Measurements from ENCODE around the gene FKBP10.
"Not testable (repeated sequence)": the region's sequence is repeated elsewhere in the genome, so short reads cannot be mapped to it uniquely, and the experiment has no call there.

Gene FKBP10

DNA sequence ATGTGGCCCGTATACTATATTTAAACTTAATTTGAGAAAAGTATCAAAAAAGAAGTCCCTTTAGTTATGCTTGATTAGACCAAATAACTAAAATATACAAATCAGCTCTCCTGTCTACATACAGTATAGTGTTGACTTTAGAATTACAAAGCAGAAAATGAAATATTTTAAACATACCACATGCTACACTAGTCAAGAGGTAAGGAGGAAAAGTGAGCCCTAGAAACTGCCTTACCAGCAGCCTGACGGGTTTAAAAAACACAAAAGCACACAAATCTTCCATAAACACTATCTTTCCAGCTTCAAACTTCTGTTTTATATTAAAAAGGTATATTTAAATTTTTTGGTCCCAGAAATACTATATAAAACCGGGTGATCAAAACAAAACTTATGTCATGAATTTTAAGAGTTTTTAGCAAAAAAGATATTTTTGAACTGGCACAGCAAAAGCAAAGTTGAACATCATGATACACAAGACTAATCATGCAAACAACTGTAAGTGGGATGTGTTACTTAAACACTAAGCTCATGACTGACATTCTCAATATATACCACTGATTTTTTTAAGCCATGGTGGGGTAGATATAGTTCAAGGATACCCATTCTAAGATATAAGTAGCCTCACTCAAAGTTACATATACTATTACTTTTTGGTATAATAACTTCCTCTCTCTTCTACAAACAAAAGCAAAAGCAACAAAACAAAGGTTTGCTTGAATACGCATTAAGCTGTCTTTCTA is 36.6 kb downstream of the FKBP10 start:
- TF ChIP-seq, protein P1, sequence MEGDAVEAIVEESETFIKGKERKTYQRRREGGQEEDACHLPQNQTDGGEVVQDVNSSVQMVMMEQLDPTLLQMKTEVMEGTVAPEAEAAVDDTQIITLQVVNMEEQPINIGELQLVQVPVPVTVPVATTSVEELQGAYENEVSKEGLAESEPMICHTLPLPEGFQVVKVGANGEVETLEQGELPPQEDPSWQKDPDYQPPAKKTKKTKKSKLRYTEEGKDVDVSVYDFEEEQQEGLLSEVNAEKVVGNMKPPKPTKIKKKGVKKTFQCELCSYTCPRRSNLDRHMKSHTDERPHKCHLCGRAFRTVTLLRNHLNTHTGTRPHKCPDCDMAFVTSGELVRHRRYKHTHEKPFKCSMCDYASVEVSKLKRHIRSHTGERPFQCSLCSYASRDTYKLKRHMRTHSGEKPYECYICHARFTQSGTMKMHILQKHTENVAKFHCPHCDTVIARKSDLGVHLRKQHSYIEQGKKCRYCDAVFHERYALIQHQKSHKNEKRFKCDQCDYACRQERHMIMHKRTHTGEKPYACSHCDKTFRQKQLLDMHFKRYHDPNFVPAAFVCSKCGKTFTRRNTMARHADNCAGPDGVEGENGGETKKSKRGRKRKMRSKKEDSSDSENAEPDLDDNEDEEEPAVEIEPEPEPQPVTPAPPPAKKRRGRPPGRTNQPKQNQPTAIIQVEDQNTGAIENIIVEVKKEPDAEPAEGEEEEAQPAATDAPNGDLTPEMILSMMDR (IDR thresholded peaks at IDR 0.05; ENCODE audit: insufficient read depth, low read length, poor library complexity, severe bottlenecking): no peak
- Histone ChIP-seq H3K36me3 (ENCODE audit: control insufficient read depth, insufficient read depth, low read length) (peaks cover 3% of the 10 kb centered on the region), H3K27me3 (replicated peaks; ENCODE audit: control insufficient read depth, insufficient read depth, low read length) (no peaks in the 10 kb centered on the region), H3K4me3 (replicated peaks; ENCODE audit: low read depth, low read length) (no peak overlapping the region)
- DNase-seq (ENCODE audit: extremely low read depth, insufficient read length): no peak

DNA sequence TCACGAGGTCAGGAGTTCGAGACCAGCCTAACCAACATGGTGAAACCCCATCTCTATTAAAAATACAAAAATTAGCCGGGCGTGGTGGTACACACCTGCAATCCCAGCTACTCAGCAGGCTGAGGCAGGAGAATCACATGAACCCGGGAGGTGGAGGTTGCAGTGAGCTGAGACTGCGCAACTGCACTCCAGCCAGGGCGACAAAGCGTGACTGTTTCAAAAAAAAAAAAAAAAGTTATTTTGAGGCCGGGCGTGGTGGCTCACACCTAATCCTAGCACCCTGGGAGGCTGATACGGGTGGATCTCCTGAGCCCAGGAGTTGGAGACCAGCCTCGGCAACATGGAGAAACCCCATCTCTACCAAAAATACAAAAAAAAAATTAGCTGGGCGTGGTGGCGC is 38.6 kb downstream of the FKBP10 start:
- not testable (repeated sequence) for DNase-seq (ENCODE audit: extremely low read depth, insufficient read length); H3K27me3 ChIP-seq (replicated peaks; ENCODE audit: control insufficient read depth, insufficient read depth, low read length); H3K4me3 ChIP-seq (replicated peaks; ENCODE audit: low read depth, low read length); H3K36me3 ChIP-seq (ENCODE audit: control insufficient read depth, insufficient read depth, low read length)

DNA sequence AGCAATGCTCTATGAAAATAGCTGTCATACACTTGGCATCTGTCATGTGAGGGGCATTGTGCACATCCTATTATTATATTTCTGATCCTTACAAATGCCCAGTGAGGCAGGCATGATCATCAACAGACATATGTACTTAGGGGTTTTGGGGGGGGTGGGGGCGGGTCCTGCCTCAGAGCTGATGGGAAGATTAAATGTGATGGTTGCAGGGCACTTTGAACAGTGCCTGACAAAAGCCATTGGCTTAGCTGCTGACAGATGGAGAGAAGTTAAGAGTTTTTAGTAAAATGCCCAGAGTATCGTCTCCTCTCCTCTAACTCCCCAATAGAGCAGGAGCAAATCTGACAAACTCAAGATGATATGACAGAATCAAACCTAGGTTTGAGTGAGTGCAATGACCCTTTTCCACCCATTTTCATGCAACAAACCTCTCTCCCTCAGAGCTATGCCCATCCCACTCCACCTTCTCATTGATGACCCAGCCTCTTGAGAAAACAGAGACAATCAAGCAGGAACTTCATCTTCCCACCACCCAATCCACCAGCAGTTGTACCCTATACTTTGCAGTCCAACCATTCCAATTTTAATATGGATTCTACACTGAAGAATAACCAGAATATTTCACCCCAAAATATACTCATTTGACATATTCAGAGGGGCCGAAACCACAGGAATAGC is 47.6 kb downstream of the FKBP10 start:
- TF ChIP-seq, protein P1 (IDR thresholded peaks at IDR 0.05; ENCODE audit: insufficient read depth, low read length, poor library complexity, severe bottlenecking): no peak
- Histone ChIP-seq H3K27me3 (replicated peaks; ENCODE audit: control insufficient read depth, insufficient read depth, low read length) (no peaks in the 10 kb centered on the region), H3K4me3 (replicated peaks; ENCODE audit: low read depth, low read length) (no peak overlapping the region), H3K36me3 (ENCODE audit: control insufficient read depth, insufficient read depth, low read length) (no peaks in the 10 kb centered on the region; the same call in 1 of the 2 replicates)
- DNase-seq (ENCODE audit: extremely low read depth, insufficient read length): no peak

DNA sequence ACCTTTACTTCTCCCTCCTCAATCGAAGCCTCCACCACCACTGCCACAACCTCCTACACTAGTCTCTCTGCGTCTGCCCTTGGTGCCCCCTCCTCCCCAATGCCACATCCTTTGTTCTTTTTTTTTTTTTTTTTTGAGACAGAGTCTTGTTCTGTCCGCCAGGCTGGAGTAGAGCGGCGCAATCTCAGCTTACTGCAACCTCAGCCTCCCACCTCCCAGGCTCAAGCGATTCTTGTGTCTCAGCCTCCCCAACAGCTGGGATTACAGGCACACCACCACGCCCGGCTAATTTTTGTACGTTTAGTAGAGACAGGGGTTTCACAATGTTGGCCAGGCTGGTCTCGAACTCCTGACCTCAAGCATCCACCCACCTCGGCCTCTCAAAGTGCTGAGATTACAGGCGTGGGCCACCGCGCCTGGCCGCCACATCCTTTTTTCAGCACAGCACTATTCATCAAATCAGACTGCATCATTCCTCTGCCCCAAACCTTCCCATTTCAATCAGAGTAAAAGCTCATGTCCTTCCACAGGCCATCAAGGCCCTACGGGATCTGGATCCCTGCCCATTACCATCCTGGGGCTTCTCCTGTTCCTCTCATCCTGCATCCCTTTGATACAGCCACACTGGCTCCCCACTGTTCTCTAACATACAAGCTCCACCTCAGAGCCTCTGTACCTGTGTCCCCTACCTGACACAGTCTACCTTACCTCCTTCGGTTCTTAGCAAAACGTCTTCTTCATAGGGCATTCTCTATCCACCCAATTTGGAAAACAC is 50.5 kb downstream of the FKBP10 start:
- H3K36me3 ChIP-seq (ENCODE audit: control insufficient read depth, insufficient read depth, low read length): no peaks in the 10 kb centered on the region; the same call in 1 of the 2 replicates
- TF ChIP-seq, protein P1 (IDR thresholded peaks at IDR 0.05; ENCODE audit: insufficient read depth, low read length, poor library complexity, severe bottlenecking): no peak
- H3K4me3 ChIP-seq (replicated peaks; ENCODE audit: low read depth, low read length): peak overlapping the region; percentile 98; the same call in 1 of the 2 replicates
- no peaks in the 10 kb centered on the region for H3K27me3 ChIP-seq (replicated peaks; ENCODE audit: control insufficient read depth, insufficient read depth, low read length)
- no peak for DNase-seq (ENCODE audit: extremely low read depth, insufficient read length)

DNA sequence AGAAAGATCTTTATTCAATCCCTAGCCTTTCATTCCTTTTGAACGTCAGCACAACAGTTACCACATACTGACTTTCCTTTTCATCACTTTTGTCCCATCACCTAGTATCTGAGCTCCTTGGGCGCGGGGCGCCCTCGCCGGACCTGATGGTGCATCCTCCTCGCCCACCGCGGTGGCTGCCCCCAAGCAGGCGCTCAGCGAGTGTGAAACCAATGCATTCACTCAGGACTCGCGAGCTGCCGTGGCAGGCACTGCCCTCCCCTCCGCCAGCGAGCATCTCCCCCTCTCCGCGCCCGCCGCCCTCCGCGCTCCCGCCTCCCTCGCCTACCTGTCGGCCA is 51.7 kb downstream of the FKBP10 start:
- Histone ChIP-seq H3K36me3 (ENCODE audit: control insufficient read depth, insufficient read depth, low read length) (no peaks in the 10 kb centered on the region; the same call in none of the 2 replicates), H3K4me3 (replicated peaks; ENCODE audit: low read depth, low read length) (peak overlapping the region; percentile 98), H3K27me3 (replicated peaks; ENCODE audit: control insufficient read depth, insufficient read depth, low read length) (no peaks in the 10 kb centered on the region)
- TF ChIP-seq, protein P1 (IDR thresholded peaks at IDR 0.05; ENCODE audit: insufficient read depth, low read length, poor library complexity, severe bottlenecking): no peak
- peak; percentile 76 for DNase-seq (ENCODE audit: extremely low read depth, insufficient read length)
